IMR-90 (cell line): ENCODE results near the gene NOM1. TPM values are rescaled to one million over a fixed set of nuclear protein-coding genes. Genes with fewer than 3 reads are reported as not detected.
"Not testable (repeated sequence)": the region's sequence is repeated elsewhere in the genome, so short reads cannot be mapped to it uniquely, and the experiment has no call there.

Experiments
- ATAC-seq: fragments of 200-7000 bp; cut with Tn5 transposase; 2 replicates; pipeline ENCODE4 v1.9.1; 2020; ENCODE audit warnings: low read depth, mild to moderate bottlenecking, moderate library complexity
- BruUV-seq: library from RNA; stranded (reverse); fragments of 400-500 nt; replicated peaks from 2 replicates; lab custom pipeline; 2021; lab: Mats Ljungman, UMichigan
- CTCF ChIA-PET: fragments of 300-600 bp; formaldehyde crosslinking; extraction: SDS; loops from one replicate; lab custom pipeline; 2021; ENCODE audit warnings: antibody characterized with exemption; lab: Yijun Ruan, JAX
- POLR2A ChIA-PET: fragments of 300-600 bp; sonication (Branson Sonifier 250); formaldehyde crosslinking; loops from one replicate; lab custom pipeline; 2022; ENCODE audit warnings: antibody characterized with exemption; ENCODE audit not compliant: unreplicated experiment; lab: Charles Lee
- DNase-seq: peaks from one replicate; pipeline ENCODE4 v3.0.0; 2013
- H2AFZ ChIP-seq: replicated peaks from 2 replicates; pipeline ENCODE3; 2013; ENCODE audit warnings: low read length, mild to moderate bottlenecking; ENCODE audit not compliant: poor library complexity
- H2AK5ac ChIP-seq: 2 replicates; pipeline ENCODE4 v1.6.1; 2013; ENCODE audit warnings: low read depth, low read length, inconsistent platforms
- H2AK9ac ChIP-seq: replicated peaks from 2 replicates; pipeline ENCODE3; 2013; ENCODE audit warnings: mild to moderate bottlenecking, low read depth, low read length, moderate library complexity; ENCODE audit not compliant: poor library complexity
- H2BK120ac ChIP-seq: 2 replicates; pipeline ENCODE4 v1.6.1; 2013; ENCODE audit warnings: low read depth, low read length, inconsistent platforms
- H2BK15ac ChIP-seq: 3 replicates; pipeline ENCODE4 v1.6.1; 2013; ENCODE audit warnings: low read depth, low read length, inconsistent platforms
- H2BK20ac ChIP-seq: 2 replicates; pipeline ENCODE4 v1.6.1; 2013; ENCODE audit warnings: low read depth, mild to moderate bottlenecking, inconsistent platforms, low read length, moderate library complexity
- H2BK5ac ChIP-seq: 2 replicates; pipeline ENCODE4 v1.6.1; 2013; ENCODE audit warnings: mild to moderate bottlenecking, low read depth, low read length, inconsistent platforms; ENCODE audit not compliant: poor library complexity, severe bottlenecking
- H3K14ac ChIP-seq: replicated peaks from 2 replicates; pipeline ENCODE4 v1.6.1; 2013; ENCODE audit warnings: low read depth, low read length, inconsistent platforms
- H3K18ac ChIP-seq: 2 replicates; pipeline ENCODE4 v1.6.1; 2013; ENCODE audit warnings: low read depth, low read length, control low read depth
- H3K23ac ChIP-seq: 2 replicates; pipeline ENCODE4 v1.6.1; 2013; ENCODE audit warnings: low read depth, low read length, inconsistent platforms
- H3K27ac ChIP-seq: 2 replicates; pipeline ENCODE4 v1.5.1; 2013; ENCODE audit warnings: mild to moderate bottlenecking, control low read depth, low read length; ENCODE audit not compliant: insufficient read depth
- H3K27me3 ChIP-seq: 2 replicates; pipeline ENCODE4 v1.6.1; 2013; ENCODE audit warnings: low read length; ENCODE audit not compliant: control insufficient read depth, insufficient read depth
- H3K36me3 ChIP-seq: 2 replicates; pipeline ENCODE4 v1.6.1; 2013; ENCODE audit warnings: low read length, mixed read lengths; ENCODE audit not compliant: control insufficient read depth, insufficient read depth
- H3K4ac ChIP-seq: 2 replicates; pipeline ENCODE4 v1.6.1; 2013; ENCODE audit warnings: low read depth, low read length, inconsistent platforms
- H3K4me1 ChIP-seq: 2 replicates; pipeline ENCODE4 v1.6.1; 2013; ENCODE audit warnings: low read length, mixed read lengths; ENCODE audit not compliant: control insufficient read depth, insufficient read depth
- H3K4me2 ChIP-seq: 2 replicates; pipeline ENCODE4 v1.6.1; 2013; ENCODE audit warnings: low read depth, mild to moderate bottlenecking, control low read depth, low read length, moderate library complexity
- H3K4me3 ChIP-seq: 2 replicates; pipeline ENCODE4 v1.5.1; 2013; ENCODE audit warnings: low read depth, mild to moderate bottlenecking, control low read depth, low read length, moderate library complexity; ENCODE audit not compliant: insufficient read depth
- H3K56ac ChIP-seq: 2 replicates; pipeline ENCODE4 v1.6.1; 2013; ENCODE audit warnings: low read length, inconsistent platforms; ENCODE audit not compliant: insufficient read depth; ENCODE audit errors: extremely low read depth
- H3K79me1 ChIP-seq, 2 experiments: 2 replicates each; pipeline ENCODE4 v1.6.1; 2013; ENCODE audit warnings: low read length in 2 of 2, inconsistent platforms in 1 of 2, low read depth in 1 of 2
- H3K9ac ChIP-seq: 2 replicates; pipeline ENCODE4 v1.6.1; 2013; ENCODE audit warnings: low read depth, low read length, control low read depth
- H3K9me1 ChIP-seq: 2 replicates; pipeline ENCODE4 v1.6.1; 2013; ENCODE audit warnings: low read length, inconsistent platforms; ENCODE audit not compliant: insufficient read depth
- H3K9me3 ChIP-seq: 2 replicates; pipeline ENCODE4 v1.6.1; 2013; ENCODE audit warnings: low read length; ENCODE audit not compliant: control insufficient read depth, insufficient read depth
- H4K20me1 ChIP-seq: 2 replicates; pipeline ENCODE4 v1.6.1; 2013; ENCODE audit warnings: low read length, inconsistent platforms; ENCODE audit not compliant: insufficient read depth
- H4K5ac ChIP-seq: 2 replicates; pipeline ENCODE4 v1.6.1; 2013; ENCODE audit warnings: mild to moderate bottlenecking, low read depth, low read length, control low read depth
- H4K8ac ChIP-seq, 2 experiments: 2 replicates each; pipeline ENCODE4 v1.6.1; 2013; ENCODE audit warnings: low read depth in 2 of 2, low read length in 2 of 2, control low read depth in 1 of 2, inconsistent platforms in 1 of 2
- H4K91ac ChIP-seq: 2 replicates; pipeline ENCODE4 v1.6.1; 2013; ENCODE audit warnings: low read depth, low read length, inconsistent platforms; ENCODE audit not compliant: insufficient read depth
- BHLHE40 ChIP-seq: fragments of 150-350 bp; IDR thresholded peaks from 2 replicates; pipeline ENCODE4 v1.6.1; 2016; ENCODE audit warnings: mild to moderate bottlenecking, low read depth, low read length
- CHD1 ChIP-seq: IDR thresholded peaks from 2 replicates; pipeline ENCODE4 v1.6.1; 2012; ENCODE audit warnings: low read depth, low read length, improper control_type of control experiment
- FOS ChIP-seq: fragments of 150-350 bp; IDR thresholded peaks from 2 replicates; pipeline ENCODE4 v1.6.1; 2016; ENCODE audit warnings: low read depth, low read length
- MXI1 ChIP-seq: IDR thresholded peaks from 2 replicates; pipeline ENCODE4 v1.6.1; 2012; ENCODE audit warnings: low read depth, mild to moderate bottlenecking, low read length, moderate library complexity, borderline replicate concordance
- NFE2L2 ChIP-seq: fragments of 150-350 bp; IDR thresholded peaks from 2 replicates; pipeline ENCODE4 v1.6.1; 2016; ENCODE audit warnings: low read depth, mild to moderate bottlenecking, low read length
- POLR2A ChIP-seq: IDR thresholded peaks from 2 replicates; pipeline ENCODE4 v1.6.1; 2012; ENCODE audit warnings: mild to moderate bottlenecking, low read depth, low read length
- RCOR1 ChIP-seq: IDR thresholded peaks from 2 replicates; pipeline ENCODE4 v1.6.1; 2012; ENCODE audit warnings: mild to moderate bottlenecking, low read length, improper control_type of control experiment; ENCODE audit not compliant: insufficient replicate concordance
- RFX5 ChIP-seq: IDR thresholded peaks from 2 replicates; pipeline ENCODE4 v1.8.0; 2012; ENCODE audit warnings: low read depth, mild to moderate bottlenecking, low read length, moderate library complexity
- WGBS, 2 experiments: methylation state at CpG; one replicate each; pipeline versions ENCODE4 v1.1.5 to v1.1.7; 2013; ENCODE audit warnings: missing lambda C conversion rate in 2 of 2; ENCODE audit not compliant: insufficient read length in 1 of 2; ENCODE audit errors: extremely low coverage in 2 of 2; 5-methylcytosine and 5-hydroxymethylcytosine counted together
- dilution Hi-C: fragments of 300-500 bp; cut with HindIII; formaldehyde crosslinking; loops from one replicate; pipeline ENCODE4 v1.14.3; 2018; ENCODE audit warnings: low sequenced_read_pairs; ENCODE audit not compliant: unreplicated experiment
- in situ Hi-C: fragments of 300-500 bp; cut with MboI; formaldehyde crosslinking; loops from 3 replicates; pipeline ENCODE4 v1.14.3; 2019; ENCODE audit warnings: low sequenced_read_pairs, inconsistent platforms, mixed read lengths
- intact Hi-C: fragments of 100-400 bp; cut with micrococcal nuclease; formaldehyde crosslinking; loops from 2 replicates; pipeline ENCODE4 v1.10.0; 2022
- polyA plus RNA-seq, 3 experiments: library from polyadenylated mRNA; depleted of rRNA; stranded (reverse); fragments of >200 nt; gene quantifications; 2 replicates each; pipeline ENCODE4 v1.2.3, GENCODE V29; 2012; ENCODE audit warnings: low replicate concordance in 1 of 3
- total RNA-seq: library from RNA; depleted of rRNA; stranded (reverse); fragments of >200 nt; gene quantifications from 2 replicates; pipeline ENCODE4 v1.2.3, GENCODE V29; 2012
- TF ChIP-seq, protein P1 (sequence below): fragments of 150-350 bp; IDR thresholded peaks from 2 replicates; pipeline ENCODE4 v1.6.1; 2016; ENCODE audit warnings: low read depth, mild to moderate bottlenecking, low read length, moderate library complexity, borderline replicate concordance

Gene NOM1
- total and polyA plus RNA-seq, 2 of the 4 experiments (the other 2 are of a cell fraction), result 15.3 to 15.4 TPM

GRCh38 chr7:156949541-156950380 lies at the start of gene NOM1 (continued):
- no peak for TF ChIP-seq NFE2L2
- TF ChIP-seq FOS, result no peak
- no peak; the same call in 1 of the 2 replicates for TF ChIP-seq BHLHE40
- TF ChIP-seq CHD1, result no peak
- peak; percentile 86 for TF ChIP-seq POLR2A
- TF ChIP-seq RCOR1, result no peak
- TF ChIP-seq, protein P1, sequence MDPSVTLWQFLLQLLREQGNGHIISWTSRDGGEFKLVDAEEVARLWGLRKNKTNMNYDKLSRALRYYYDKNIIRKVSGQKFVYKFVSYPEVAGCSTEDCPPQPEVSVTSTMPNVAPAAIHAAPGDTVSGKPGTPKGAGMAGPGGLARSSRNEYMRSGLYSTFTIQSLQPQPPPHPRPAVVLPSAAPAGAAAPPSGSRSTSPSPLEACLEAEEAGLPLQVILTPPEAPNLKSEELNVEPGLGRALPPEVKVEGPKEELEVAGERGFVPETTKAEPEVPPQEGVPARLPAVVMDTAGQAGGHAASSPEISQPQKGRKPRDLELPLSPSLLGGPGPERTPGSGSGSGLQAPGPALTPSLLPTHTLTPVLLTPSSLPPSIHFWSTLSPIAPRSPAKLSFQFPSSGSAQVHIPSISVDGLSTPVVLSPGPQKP, result 0 out of 2 replicates have a peak, but pooled peaks have one; percentile 41
- no peak for TF ChIP-seq RFX5
- peak; percentile 96 for TF ChIP-seq MXI1

DNA sequence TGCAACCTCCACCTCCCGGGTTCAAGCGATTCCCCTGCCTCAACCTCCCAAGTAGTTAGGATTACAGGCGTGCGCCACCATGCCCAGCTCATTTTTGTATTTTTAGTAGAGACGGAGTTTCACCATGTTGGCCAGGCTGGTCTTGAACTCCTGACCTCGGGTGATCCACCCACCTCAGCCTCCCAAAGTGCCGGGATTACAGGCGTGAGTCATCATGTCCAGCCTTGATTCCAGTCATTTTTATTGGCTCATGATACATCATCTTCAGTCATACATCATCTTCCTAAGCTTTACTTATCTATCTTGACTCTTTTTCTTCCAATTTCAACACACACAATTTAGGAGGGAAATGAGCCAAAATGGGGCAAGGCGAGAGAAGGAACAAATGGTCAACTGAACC lies 49.4 kb upstream of the NOM1 start:
- 0 out of 2 replicates have a peak overlapping the region, but pooled peaks have one; percentile 33 for H3K23ac ChIP-seq
- H3K4ac ChIP-seq, ATAC-seq, H3K14ac ChIP-seq, H3K9me3 ChIP-seq, CTCF ChIA-PET, H3K4me1 ChIP-seq, H3K27ac ChIP-seq, H2BK20ac ChIP-seq, H4K8ac ChIP-seq, H3K9me1 ChIP-seq, H2BK5ac ChIP-seq, DNase-seq, H3K27me3 ChIP-seq, H2BK120ac ChIP-seq, H3K9ac ChIP-seq, H3K18ac ChIP-seq, in situ Hi-C loops, dilution Hi-C loops, H2AFZ ChIP-seq, H3K4me3 ChIP-seq, BruUV-seq, H4K20me1 ChIP-seq, H3K56ac ChIP-seq, intact Hi-C loops, H3K4me2 ChIP-seq, H4K5ac ChIP-seq, H4K91ac ChIP-seq, H3K79me1 ChIP-seq, H2AK5ac ChIP-seq, H3K36me3 ChIP-seq, H2BK15ac ChIP-seq: not testable (repeated sequence)
- POLR2A ChIA-PET, result interaction anchor here (0.5 kb wide), 1 partner anchor 851 kb away, joined by 4 read pairs; no protein-coding TSS in a partner anchor
- peak overlapping the region; percentile 34 for H2AK9ac ChIP-seq
- WGBS, 2 experiments, result no CpG with 5 or more reads among the region's 9 CpGs
